Endothelial cell (in vitro differentiated cells): ENCODE data around the gene MLF2. TPM values are rescaled to one million over a fixed set of nuclear protein-coding genes. Genes with fewer than 3 reads are reported as not detected.
A peak's percentile ranks its signal among the peaks of the same experiment; 100 is the strongest.

Source experiments
- DNase-seq: peaks from one replicate; pipeline ENCODE4 v3.0.0; 2021; ENCODE audit warnings: low spot score
- H3K27ac Mint-ChIP-seq: one replicate; pipeline ENCODE4 v1.8.0; 2021; ENCODE audit warnings: mixed read lengths, inconsistent platforms; ENCODE audit not compliant: unreplicated experiment
- H3K27me3 Mint-ChIP-seq: one replicate; pipeline ENCODE4 v1.8.0; 2021; ENCODE audit warnings: mild to moderate bottlenecking, moderate library complexity, mixed read lengths, inconsistent platforms; ENCODE audit not compliant: unreplicated experiment
- H3K36me3 Mint-ChIP-seq: one replicate; pipeline ENCODE4 v1.8.0; 2021; ENCODE audit warnings: mild to moderate bottlenecking, low read depth, mixed read lengths, inconsistent platforms; ENCODE audit not compliant: unreplicated experiment
- H3K4me1 Mint-ChIP-seq: one replicate; pipeline ENCODE4 v1.8.0; 2021; ENCODE audit warnings: mild to moderate bottlenecking, mixed read lengths, inconsistent platforms; ENCODE audit not compliant: unreplicated experiment
- H3K4me3 Mint-ChIP-seq: one replicate; pipeline ENCODE4 v1.8.0; 2021; ENCODE audit warnings: mild to moderate bottlenecking, mixed read lengths, inconsistent platforms; ENCODE audit not compliant: unreplicated experiment
- H3K9me3 Mint-ChIP-seq: one replicate; pipeline ENCODE4 v1.8.0; 2021; ENCODE audit warnings: mixed read lengths, inconsistent platforms; ENCODE audit not compliant: unreplicated experiment
- CTCF ChIP-seq: fragments of 200-600 bp; sonication (generic); IDR thresholded peaks from one replicate; pipeline ENCODE4 v1.5.0; 2021; ENCODE audit warnings: antibody characterized with exemption; ENCODE audit not compliant: unreplicated experiment
- total RNA-seq: library from RNA; stranded (reverse); fragmentation: NEBNext Ultra II Directional; extraction: Animal tissue kit (Norgen Biotek cat#: 25700); gene quantifications from one replicate; pipeline ENCODE4 v1.2.1, GENCODE V29; 2021; ENCODE audit not compliant: unreplicated experiment

The MLF2 gene
- total RNA-seq, 1 donor from 2014 or later: 118 TPM

DNA sequence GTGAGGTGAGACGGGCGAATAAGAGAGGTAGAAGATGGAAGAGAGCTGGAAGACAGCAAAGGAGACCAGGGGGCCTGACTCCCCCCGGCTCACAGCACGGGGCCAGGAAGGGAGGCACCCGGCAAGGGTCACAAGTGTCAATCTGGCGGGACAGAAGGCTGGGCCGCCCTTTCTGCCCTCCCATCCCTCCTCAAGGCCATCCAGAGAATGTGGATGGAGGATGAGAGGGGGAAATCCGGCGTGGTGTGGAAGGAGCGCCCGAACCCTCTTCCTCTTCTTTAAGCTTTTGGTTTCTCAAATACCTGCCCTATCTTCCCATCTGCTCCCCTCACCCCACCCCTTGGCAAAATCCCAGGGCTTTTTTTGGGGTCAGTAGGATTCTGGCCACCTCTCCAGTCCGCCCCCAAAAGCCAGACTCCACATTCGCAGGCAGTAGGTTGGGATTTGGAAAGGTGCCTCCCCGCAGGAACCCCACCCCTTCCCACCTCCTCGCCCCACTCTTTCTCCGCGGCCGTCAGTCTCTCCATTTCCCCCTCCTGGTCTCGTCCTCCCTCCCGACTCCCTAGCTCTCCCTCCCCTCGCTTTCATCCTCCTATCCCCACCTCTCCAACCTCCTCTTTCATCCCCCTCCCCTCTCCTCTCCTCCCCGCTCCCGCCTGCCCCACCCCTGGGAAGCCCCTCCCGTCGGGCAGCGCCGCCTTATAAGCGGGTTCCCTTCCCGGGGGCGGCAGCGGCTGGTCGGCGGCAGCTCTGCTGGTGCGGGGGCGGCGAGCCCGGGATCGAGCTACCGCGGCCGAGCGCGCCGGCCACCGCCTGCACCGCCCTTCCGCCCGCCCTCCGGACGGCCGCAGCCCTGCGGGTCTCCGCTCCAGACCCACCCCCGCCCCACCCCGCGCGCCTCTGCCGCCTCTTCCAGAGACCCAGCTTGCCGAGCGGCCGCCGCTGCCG, 13.0 kb upstream of the MLF2 start, which contains the start of gene PTMS:
Gene PTMS (plus strand): TSS at position 730 of the 948 bp plus-strand sequence. CDS start 343 bp downstream, outside the sequence.
- H3K9me3 Mint-ChIP-seq: no peaks in the 10 kb centered on the region
- TF ChIP-seq CTCF: no peak
- H3K27me3 Mint-ChIP-seq: peaks cover 31% of the 10 kb centered on the region
- H3K36me3 Mint-ChIP-seq: peaks cover 24% of the 10 kb centered on the region
- DNase-seq: peak; percentile 79
- peak within 1 kb of the TSS; percentile 90 for H3K27ac Mint-ChIP-seq
- H3K4me1 Mint-ChIP-seq: peaks cover 56% of the 10 kb centered on the region
- peak within 1 kb of the TSS; percentile 99 for H3K4me3 Mint-ChIP-seq

- Mint-ChIP-seq H3K4me1 (peaks cover 51% of the 10 kb centered on the region), H3K9me3 (no peaks in the 10 kb centered on the region)
- TF ChIP-seq CTCF: no peak
These were observed 12.2 kb upstream of the MLF2 start for GRCh38 chr12:6765048-6765633.

GRCh38 chr12:6764011-6764828, 11.3 kb upstream of the MLF2 start:
- Mint-ChIP-seq H3K27ac (peak overlapping the region; percentile 90), H3K27me3 (peaks cover 30% of the 10 kb centered on the region), H3K9me3 (no peaks in the 10 kb centered on the region), H3K4me3 (peak overlapping the region; percentile 87), H3K4me1 (peaks cover 48% of the 10 kb centered on the region), H3K36me3 (peaks cover 18% of the 10 kb centered on the region)
- no peak for TF ChIP-seq CTCF
- peak; percentile 80 for DNase-seq

More at GRCh38 chr12:6765048-6765633, 12.2 kb upstream of the MLF2 start:
- H3K4me3 Mint-ChIP-seq: peak overlapping the region; percentile 87
- H3K27me3 Mint-ChIP-seq: peaks cover 30% of the 10 kb centered on the region
- H3K27ac Mint-ChIP-seq: peak overlapping the region; percentile 90
- peaks cover 18% of the 10 kb centered on the region for H3K36me3 Mint-ChIP-seq
- DNase-seq: no peak

DNA sequence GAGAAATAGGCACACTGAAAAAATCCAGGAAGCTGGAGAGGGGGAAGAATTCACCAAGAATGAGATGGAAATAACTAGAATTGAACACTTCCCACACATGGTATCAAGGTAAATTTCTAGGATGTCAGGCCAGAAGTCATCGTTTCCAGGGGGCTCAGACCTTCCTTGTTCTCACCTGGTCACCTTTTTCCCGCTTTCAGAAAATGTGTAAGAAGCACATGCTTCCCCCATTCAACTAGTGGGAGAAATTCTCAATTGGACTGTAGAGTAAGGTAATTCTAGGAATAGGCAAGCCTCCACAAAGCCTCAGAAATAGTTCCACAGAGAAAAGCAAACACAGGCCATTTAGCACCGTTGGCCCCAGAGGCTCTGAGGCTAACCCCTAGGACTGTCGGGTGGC, 10.4 kb upstream of the MLF2 start:
- DNase-seq: no peak
- Mint-ChIP-seq H3K36me3 (peaks cover 11% of the 10 kb centered on the region), H3K4me1 (peaks cover 46% of the 10 kb centered on the region), H3K27me3 (peaks cover 32% of the 10 kb centered on the region), H3K4me3 (no peak overlapping the region), H3K9me3 (no peaks in the 10 kb centered on the region), H3K27ac (peak overlapping the region; percentile 70)
- TF ChIP-seq CTCF: no peak
